Ureter (tissue), 1 donor: Measurements from ENCODE around the gene ORC2. TPM values are rescaled to one million over a fixed set of nuclear protein-coding genes. Genes with fewer than 3 reads are reported as not detected.
"Not testable (repeated sequence)": the region's sequence is repeated elsewhere in the genome, so short reads cannot be mapped to it uniquely, and the experiment has no call there.

Source experiments
- DNase-seq: peaks from one replicate; pipeline ENCODE4 v3.0.0-alpha.2; 2020; ENCODE audit warnings: low spot score
- total RNA-seq: library from RNA; stranded (reverse); gene quantifications from one replicate; pipeline ENCODE4 v1.2.4, GENCODE V29; 2023
- donor health status: DM: yes; HTN: yes; CAD: no.

Gene ORC2
- total RNA-seq: 44.9 TPM

- DNase-seq: peak; percentile 96
Measured at GRCh38 chr2:200963124-200963917, at the start of gene ORC2. TSS of gene ORC2 (minus strand) at chr2:200963660. CDS start at chr2:200958123, 5,537 bp downstream.

DNA sequence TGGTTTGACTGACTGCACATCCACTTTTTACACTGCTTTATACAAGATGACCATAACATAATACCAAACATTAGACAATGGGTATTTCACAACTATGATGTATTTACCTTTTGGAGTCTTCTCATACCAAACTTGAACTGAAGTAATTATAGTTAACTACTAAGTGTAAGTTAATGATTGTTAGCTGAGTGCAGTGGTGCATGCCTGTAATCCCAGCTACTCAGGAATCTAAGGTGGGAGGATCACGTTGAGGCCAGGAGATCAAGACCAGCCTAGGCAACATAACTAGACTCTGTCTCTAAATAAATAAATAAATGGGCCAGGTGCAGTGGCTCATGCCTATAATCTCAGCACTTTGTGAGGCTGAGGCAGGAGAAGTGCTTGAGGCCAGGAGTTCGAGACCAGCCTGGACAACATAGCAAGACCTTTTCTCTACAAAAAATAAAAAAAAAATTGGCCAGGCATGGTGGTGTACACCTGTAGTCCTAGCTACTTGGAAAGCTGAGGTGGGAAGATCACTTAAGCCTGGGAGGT lies 44.9 kb upstream of the ORC2 start:
- no peak for DNase-seq

- no peak for DNase-seq
Measured at GRCh38 chr2:201007584-201007998, 44.1 kb upstream of the ORC2 start.

GRCh38 chr2:201006704-201007103 lies 43.2 kb upstream of the ORC2 start:
- DNase-seq: no peak

GRCh38 chr2:201004370-201004769 lies 40.9 kb upstream of the ORC2 start:
- DNase-seq: no peak

- no peak for DNase-seq
Measured at GRCh38 chr2:200993097-200993496, 29.6 kb upstream of the ORC2 start.

DNA sequence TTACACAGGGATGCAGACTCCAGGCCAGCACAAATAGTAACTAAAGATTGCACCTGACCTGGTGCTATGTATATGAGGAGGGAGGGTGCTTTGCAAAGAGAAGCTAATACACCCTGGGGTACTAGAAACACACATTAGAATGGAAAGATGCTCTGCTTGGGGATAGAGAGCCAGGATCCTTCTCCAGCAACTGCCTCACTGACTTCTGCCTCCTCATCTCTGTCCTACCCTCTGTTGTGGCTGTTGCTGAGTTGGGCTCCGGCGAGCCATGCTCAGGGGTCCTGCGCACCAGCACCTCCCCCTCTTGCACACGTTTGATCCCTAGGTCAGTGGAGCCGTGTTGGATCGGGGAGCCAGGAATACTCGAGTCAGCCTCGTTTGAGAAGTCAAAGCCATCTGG lies 23.7 kb upstream of the ORC2 start:
- DNase-seq: no peak

GRCh38 chr2:200985799-200986198 lies 22.3 kb upstream of the ORC2 start:
- no peak for DNase-seq

GRCh38 chr2:200976710-200977109 lies 13.2 kb upstream of the ORC2 start:
- no peak for DNase-seq

DNA sequence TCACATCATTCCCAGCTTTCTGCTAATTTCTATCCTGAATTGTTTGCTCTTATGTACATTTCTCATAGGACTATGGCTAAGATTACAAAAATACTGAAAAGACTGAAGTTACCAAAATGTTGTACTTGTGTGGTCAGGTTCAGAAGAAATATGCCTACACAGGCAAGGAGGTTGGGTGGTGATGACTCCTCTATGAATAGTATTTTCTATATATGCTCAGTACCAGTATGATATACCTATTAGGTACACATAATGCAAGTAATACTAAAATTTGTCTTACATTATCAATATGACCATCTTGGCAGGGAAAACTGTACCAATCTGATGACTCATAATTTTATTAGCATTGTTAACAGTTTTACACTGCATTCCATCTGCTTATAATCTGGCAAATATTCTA lies 12.2 kb upstream of the ORC2 start:
- no peak for DNase-seq

DNA sequence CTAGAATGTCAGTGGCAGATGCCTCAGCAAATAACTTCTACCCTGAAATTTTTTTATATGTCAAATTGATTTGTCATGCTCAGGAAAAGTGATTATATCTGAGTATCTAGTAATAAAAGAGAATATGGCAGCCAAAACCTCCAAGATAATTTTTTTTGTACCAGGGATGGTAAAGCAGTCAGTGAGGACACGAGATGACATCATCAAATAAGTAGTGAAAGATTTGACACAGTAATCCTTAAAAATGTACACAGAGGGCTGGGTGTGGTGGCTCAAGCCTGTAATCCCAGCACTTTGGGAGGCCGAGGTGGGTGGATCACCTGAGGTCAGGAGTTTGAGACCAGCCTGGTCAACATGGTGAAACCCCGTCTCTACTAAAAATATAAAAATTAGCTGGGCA lies 6.6 kb upstream of the ORC2 start:
- not testable (repeated sequence) for DNase-seq

- DNase-seq: no peak
Measured at GRCh38 chr2:200968735-200969134, 5.3 kb upstream of the ORC2 start.

GRCh38 chr2:200968162-200968561 lies 4.7 kb upstream of the ORC2 start:
- DNase-seq: no peak

DNA sequence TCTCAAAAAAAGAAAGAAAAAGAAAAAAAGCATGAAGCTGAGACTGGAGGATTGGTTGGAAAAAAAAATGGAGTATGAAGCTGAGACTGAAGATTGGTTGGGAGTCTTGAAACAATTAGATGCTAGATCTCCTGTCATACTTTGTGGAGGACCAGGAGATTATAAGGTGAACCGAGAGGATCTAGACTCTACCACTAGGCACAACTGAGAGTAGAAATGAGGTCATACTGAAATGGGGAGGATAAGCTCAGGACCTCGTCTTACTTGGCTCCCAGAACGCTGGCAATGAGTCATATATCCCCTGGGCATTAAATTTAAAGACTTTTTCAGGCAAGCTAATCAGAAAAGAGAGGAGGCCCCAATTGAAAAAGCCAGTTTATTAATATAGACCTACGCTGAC lies 3.3 kb upstream of the ORC2 start:
- no peak for DNase-seq

DNA sequence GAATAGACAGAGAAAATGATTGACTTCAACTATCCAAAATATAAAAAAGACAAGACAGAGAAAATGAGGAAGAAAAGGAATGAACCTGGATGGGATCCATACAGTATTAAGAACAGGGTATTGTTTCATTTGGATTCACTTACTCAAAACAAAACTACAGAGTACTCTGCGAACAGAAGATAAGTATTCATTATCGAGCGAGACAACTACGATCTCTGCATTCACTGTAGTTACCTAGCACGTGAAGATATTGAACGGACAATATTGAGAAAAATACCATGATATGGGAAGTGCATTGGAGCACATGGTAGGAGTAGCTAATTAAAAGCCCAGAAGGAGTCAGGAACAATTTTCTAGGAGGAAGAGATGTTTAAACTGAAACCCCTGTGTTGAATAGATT lies 1.0 kb upstream of the ORC2 start:
- no peak for DNase-seq

GRCh38 chr2:200963918-200964252 lies 425 bp upstream of the ORC2 start:
- DNase-seq: not testable (repeated sequence)

DNA sequence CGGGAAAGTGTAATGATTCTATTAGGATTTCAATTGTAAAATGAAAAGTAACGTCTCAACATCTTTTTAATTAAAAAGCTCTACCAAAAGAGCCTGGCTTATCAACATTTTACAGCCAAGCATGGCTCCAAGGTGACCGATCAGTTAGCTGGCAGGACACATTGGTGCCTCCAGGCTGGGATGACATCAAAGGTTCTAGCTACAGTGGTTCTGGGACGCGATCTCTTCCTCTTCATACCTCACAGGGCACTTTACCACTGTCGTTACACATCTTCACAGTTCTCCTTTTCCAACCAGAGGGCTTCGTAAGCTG lies 693 bp downstream of the ORC2 start:
- no peak for DNase-seq

DNA sequence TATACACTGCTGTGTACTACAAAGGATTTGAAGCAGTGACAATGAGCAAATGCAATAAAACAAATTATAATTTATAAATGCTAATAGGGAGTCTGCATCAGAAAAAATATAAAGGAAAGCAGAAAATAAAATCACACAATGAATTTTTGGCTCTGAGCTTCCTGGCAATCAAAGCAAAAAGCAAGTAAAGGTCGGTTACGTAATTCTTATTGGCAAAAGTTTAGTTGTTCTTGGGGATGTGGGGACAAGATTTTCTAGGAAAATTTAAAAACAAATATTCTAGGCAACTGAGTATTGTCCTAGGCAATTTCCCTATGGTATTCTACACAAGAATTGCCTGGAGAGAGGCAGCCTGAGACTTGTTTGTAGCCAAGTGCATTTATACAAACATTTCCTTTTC lies 1.8 kb downstream of the ORC2 start:
- no peak for DNase-seq

DNA sequence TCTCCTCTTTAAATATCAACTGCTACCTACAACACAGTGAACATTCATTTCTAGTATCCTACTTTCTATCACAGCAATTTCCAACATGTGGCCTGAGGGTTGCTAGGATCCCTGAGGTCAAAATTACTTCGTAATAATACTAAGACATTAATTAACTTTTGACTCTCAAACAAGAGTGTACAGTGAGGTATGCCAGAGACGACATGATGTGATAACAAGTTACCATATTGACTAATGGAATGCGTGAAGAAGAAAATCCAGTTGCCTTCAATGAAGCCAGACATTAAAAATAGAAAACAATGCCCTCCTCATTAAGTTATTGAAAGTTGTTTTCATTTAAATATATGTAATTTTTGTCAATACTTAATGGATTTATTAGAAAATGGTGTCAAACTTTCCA lies 13.1 kb downstream of the ORC2 start:
- DNase-seq: no peak

DNA sequence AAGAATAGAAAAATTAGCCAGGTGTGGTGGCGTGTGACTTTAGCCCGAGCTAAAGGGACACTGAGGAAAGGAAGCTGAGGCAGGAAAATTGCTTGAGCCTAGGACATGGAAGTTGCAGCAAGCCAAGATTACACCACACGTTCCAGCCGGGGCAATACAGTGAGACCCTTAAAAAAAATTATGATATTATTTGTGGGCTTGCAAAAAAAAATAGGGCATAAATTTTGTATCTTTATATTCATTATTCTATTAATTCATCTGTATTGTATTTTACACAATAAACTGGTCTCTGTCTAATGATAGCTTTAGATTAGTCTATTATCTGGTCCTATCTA lies 18.1 kb downstream of the ORC2 start:
- no peak for DNase-seq

- no peak for DNase-seq
Measured at GRCh38 chr2:200944467-200945394, 18.7 kb downstream of the ORC2 start.

GRCh38 chr2:200943527-200944105 lies 19.8 kb downstream of the ORC2 start:
- no peak for DNase-seq

DNA sequence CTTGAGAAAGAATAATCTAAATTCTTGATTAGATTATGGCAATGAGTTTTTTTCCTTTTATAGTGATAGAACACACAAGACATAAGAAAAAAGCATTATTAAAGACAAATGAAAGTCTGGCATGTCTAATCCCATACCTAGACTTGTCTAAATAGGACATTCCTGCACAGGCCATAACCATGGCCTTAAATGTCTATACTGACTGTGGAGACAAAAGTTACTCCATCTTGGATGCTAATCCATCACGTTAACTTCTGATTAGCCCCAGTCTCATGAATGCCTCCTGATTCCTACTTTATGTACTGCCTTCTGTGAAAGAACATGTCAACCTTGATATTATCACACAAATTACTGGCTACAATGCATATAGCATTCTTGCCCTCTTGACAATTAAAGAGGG lies 23.6 kb downstream of the ORC2 start:
- no peak for DNase-seq
